GOT3 (cell line): ENCODE results near the gene CHD5.

Experiments
- DNase-seq: peaks from one replicate; lab custom pipeline; 2025; ENCODE audit warnings: mixed read lengths; lab: John Stamatoyannopoulos, UW

Gene CHD5

DNA sequence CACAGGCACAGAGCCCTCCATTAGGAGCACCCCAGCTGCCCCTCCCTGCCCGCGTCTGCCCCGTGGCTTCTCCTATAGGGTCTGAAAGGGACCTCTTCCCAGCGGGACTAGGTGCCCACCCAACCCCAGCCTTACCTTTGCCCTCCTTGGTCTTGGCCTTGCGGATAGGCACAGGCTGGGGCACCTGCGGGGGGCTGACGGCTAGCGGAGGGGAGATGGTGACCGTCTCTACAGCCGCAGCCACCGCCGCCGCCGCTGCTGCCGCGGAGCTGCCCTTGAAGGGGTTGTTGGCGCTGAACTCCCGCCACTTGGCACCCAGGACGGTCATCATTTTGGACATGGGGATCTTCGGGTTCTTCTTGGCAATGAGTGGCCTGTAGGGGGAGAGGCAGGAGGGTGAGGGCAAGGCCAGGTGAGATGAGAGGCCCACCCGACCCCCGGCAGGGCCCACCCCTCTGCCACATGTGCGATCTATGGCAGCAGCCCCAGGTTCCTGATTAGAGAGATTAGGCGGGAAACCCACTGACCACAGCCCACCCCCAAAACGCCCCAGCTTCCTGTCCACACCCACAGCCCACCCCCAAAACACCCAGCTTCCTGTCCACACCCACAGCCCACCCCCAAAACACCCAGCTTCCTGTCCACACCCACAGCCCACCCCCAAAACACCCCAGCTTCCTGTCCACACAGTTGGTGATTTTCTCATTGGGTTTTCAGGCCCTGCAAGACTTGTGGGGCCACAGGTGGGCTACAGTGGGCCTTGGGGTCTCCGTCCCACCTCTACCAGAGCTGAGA, 25.4 kb downstream of the CHD5 start:
- DNase-seq = no peak

DNA sequence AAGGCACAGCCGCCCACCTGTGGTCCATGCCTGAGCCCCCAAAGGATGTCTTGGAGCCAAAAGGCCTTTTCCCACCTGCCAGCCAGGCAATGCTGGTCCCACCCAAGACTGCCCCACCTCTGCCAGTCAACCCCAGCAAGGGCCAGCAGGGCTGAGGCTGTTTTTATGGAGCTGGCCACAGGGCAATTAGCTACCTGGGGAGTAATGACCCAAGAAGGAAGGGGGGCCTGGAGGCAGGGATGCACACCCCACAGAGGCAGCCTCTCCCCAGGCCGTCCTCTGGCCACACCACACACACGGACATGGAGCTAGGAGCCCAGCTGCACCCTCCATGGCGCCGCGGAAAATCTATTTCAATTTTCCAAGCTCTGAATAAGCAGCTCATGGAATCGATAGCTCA, 27.2 kb downstream of the CHD5 start:
- DNase-seq = no peak

DNA sequence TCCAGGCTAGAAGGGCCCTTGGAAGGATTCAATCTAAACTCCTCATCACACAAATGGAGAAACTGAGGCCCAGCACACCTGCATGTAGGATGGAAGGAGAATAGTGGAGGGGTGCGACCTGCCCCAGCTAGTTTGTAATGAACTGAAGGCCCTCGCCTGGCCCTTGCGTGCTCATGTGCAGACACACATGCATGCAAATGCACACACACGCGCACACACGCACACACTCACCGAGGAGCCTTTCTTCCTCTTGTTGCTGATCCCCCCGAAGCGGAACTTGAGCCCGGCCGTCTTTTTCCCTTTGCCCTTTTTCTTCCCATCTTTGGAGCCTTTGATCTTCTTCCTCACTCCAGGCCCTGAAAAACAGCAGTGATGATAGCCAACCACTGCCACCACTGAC, 27.9 kb downstream of the CHD5 start:
- no peak for DNase-seq

DNA sequence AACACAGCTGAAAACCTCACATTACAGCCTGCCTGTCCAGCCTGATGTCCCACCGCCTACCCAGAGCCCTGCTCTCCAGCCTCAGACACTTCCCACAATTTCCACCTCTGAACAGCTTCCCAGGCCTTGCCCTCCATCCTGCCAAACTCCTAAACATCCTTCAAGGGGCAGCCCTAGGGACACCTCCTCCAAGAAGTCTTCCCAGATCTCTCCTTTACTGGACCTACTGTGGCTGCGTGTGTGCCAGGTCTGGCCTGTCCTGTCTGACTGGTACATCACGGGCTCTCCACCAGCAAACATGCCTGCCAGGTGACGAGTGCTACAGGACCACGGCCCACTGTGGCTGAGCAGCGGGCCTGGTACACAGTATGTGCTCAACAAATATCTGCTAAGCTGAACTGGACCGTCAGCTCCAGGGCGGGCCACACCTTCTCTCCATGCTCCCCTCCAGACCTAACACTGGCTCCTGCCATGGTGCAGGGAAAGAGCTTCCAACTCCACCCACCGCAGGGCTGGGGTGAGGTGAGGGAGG, 28.8 kb downstream of the CHD5 start:
- no peak for DNase-seq

DNA sequence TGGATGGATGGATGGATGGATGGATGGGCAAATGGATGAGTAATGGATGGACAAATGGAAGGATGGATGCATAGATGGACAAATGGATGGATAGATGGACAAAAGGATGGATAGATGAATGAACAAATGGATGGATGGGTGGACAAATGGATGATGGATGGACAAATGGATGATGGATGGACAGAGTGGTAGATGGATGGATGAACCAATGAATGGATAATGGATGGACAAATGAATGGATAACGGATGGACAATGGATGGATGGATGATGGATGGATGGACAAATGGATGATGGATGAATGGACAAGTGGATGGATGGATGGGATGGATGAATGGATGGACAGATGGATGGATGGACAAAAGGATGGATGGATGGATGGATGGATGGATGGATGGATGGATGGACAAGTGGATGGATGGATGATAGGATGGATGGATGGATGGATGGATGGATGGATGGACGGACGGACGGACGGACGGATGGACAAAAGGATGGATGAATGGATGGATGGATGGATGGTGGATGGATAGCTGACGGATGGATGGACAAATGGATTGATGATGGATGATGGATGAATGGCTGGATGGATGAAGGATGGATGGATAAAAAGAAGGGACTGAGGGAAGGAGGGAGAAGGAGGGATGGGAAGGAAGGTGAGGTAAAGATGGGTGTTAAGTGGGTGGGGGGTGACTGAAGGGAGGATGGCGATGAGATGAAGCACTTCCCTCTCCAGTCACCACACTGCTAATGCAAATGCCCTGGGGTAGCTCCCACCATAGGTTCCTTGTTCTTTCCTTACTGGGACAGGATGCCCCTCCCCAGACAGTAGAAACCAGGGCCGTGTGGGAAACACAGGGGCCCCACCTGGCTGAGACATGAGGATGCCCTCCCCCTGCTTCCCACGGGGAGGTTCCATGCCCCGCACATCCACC, 29.8 kb downstream of the CHD5 start:
- DNase-seq = no peak

DNA sequence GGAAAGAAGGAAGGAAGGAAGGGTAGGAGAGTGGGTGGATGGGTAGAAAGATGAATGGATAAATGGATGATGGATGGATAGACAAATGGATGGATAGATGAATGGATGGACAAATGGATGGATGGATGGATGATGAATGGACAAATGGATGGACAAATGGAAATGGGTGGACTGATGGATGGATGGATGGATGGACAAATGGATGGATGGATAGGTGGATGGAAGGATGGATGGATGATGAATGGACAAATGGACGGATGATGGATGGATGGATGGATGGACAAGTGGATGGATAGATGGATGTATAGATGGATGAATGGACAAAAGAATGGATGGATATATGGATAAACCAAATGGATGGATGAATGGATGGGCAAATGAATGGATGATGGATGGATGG, 30.5 kb downstream of the CHD5 start:
- no peak for DNase-seq

DNA sequence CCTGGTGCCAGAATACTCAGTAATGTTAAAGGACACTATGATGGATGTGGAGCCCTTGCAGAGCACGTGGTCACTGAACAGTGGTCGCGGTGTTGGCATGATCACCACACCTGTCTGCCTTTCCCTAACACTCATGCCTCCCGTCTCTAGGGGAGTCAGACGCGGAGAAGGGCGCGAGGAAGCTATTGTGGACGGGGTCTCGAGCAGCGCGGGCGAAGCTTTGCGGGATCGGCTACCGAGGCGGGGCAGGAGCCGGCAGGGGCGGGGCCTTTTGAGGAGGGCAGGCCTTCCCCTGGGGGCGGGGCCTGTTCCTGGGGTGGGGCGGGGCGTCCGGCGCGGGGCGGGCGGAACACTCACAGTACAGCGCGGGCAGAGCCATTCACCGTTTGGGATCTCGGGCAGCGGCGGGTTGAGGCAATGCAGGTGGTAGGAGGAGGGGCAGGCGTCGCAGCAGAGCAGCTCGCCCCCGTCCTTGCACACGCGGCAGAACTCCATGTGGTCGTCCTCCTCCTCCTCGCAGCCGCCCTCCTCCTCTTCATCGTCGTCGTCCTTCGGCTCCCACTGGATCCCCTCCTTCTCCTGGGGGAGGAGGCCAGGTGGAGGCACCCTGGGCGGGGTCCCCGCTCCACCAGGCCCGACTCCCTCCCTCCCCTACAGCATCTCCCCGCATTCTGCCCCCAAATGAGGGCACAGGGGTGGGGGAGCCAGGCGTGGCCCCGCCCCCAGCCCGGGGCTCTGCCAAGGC, 31.5 kb downstream of the CHD5 start:
- no peak for DNase-seq

DNA sequence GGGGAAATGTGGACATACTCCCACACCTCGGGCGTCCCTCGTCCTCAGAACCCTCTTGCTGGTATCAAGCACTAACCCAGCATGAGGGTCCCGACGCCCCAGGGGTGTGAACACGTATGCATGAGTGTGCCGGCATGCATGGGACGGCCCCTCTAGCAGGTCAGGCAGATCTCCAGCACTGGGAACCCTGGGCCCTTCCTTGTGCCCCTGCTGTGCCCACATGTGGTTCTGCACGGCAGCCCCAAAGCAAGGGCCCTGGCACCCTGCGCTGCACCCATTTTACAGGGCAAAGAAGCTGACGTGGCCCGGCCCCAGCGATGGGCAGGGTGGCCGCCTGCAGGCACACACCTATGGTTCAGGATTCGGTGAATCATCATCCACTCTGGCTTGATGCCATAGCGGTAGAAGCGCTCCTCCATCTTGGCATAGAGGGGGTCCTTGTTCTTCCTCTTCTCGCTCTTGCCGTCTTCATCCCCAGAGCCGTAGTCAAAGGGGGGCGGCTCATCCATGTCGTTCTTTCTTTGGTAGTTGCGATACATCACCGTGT, 34.2 kb downstream of the CHD5 start:
- no peak for DNase-seq

DNA sequence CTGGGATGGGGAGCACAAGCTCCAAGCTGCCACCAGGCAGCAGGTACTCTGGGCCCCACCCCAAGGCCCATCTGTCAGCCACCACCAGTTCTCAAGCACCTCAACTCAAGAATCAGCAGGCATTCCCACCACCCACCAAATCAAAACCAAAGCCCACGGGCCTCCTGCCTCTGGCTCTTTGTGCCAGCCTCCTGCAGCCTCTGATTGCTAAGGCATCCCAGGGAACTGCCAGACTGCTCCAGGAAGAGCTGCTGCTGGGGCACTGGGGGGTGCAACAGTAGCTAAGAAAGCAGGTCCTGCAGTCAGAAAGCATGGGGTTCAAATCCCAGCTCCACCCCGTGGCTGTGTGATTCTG, 34.7 kb downstream of the CHD5 start:
- DNase-seq = no peak

DNA sequence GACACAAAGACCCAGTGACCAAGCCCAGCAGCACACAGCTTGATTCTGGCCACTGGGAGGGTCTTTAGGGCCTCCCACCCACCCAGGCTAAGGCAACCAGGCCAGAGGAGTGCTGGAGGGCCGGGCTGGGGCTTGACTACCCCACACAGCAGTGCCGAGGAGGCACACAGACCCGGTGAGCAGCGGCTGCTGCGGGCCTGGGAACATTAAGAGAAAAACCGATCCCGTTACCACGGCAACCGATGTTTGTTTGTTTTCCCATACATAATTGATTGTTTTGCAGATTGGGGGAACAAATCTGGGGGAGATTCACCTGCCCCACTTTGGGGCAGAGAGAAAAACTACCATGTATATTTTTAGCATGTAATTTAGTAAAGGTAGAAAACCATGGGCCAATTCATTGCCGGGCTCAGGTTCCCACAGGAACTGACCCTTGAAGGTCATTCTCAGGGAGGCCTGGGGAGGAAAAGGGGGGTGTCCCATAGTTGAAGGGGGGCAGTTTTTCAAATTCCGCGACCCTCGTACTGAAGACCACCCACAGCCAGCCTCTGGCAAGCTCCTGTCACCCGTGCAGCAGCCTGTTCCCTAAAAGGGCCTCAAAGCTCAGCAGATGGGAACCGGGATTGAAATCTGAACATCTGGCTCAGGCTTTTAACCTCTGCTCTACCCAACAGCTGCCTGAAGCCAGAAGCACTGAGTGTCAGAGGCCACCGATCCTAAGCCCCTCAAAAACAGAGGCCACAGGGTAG, 35.3 kb downstream of the CHD5 start:
- no peak for DNase-seq

DNA sequence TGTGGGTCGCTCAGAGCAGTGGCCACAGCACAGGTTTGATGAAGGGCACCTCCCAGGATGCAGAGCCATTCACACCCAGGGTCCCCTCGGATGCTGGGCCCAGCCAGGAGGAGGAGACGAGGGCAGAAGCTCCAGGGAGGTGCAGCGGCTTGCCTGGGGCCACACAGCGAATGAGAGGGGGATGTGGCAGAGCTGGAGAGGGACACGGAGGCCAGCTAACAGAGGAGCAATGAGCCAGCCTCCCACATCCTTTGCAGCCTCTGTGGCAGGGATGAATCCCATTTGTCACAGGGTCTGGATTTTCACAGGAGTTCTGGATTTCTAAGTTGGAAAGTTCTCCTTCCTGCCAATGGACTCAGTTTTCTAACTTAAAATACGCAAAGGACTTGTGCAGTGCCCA, 35.9 kb downstream of the CHD5 start:
- DNase-seq = no peak

DNA sequence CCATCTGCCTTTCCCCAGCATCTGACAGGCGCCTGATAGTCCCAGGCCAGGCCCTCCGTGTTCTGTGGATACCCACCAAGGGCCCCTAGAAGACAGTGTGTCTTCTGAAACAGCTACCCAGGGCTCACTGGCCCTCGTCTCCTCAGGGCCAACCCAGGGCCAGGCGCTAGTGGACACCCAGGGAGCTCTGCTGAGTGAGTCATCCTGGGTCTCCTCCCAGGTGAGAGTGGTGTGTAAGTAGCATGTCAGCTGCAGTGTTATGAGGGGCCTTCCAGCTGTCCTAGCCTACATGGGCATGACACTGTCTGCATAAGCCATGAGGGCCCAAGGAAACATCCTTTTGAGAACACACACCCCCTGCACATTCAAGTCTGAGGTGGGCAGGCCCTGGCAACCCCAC, 36.7 kb downstream of the CHD5 start:
- DNase-seq = no peak

DNA sequence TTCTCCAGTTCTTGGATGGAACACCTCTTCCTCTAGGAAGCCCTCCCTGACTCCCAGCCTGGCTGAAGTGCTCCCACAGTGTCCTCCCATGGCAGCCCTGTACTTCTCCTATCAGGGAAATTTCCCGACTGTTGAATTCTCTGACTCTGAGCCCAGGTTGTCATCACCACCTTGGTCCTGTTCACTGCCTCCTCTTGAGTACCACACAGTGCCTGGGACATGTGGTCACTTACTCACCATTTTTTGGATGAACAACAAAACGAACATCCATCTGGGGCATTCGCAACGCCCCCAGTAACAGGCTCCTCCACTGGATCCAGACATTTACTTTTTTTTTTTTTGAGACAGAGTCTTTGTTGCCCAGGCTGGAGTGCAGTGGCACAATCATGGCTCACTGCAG, 37.4 kb downstream of the CHD5 start:
- no peak for DNase-seq

DNA sequence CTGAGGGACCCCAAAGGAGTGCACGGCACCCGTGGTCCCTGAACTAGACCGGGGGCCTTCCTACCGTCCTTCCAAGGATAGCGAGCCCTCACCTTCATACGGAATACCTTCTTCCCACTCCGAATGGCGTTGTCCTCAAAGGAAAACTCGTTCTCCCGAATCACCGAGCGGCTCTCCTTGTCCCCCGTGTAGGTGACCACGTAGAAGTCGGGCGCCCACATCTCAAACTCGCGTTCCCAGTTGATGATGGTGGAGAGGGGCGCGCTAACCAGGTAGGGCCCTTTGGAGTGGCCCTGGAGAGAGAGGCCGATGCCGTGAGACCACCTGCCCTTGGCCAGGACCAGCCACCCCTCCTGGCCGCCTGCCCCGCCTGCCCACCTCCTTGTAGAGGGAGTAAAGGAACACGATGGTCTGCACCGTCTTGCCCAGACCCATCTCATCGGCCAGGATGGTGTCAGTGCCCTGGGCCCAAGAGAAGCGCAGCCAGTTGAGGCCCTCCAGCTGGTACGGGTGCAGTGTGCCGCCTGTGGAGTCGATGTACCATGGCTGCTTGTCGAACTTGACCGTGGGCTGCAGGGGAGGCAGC, 38.0 kb downstream of the CHD5 start:
- DNase-seq = no peak

DNA sequence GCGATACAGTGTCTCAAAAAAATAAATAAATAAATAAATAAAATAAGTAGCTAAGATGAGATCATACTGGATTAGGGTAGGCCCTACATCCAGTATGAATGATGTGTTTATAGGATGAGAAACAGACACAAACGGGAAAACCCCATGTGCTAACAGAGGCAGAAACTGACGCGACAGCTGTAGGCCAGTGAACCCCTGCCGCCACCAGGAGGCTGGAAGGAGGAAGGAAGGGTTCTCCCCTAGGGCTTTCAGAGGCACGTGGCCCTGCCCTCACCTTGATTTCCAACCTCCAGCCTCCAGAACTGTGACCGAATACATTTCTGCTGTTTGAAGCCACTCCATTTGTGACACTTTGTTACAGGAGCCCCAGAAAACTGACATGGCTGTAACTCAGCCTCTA, 38.5 kb downstream of the CHD5 start:
- no peak for DNase-seq

DNA sequence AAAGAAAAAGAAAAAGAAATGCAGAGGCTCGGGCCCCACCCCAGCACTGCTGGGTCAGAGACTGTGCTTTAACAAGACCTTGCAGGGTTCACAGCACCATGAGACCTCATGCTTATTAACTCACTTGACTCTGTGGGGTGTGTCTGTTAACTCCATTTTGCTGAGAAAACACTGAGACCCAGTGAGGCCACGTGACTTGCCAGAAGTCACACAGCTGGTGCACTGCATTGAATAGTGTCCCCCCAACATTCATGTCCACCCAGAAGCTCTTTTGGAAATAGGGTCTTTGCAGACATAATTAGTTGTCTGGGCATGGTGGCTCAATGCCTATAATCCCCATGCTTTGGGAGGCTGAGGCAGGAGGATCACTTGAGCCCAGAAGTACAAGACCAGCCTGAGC, 39.7 kb downstream of the CHD5 start:
- no peak for DNase-seq

DNA sequence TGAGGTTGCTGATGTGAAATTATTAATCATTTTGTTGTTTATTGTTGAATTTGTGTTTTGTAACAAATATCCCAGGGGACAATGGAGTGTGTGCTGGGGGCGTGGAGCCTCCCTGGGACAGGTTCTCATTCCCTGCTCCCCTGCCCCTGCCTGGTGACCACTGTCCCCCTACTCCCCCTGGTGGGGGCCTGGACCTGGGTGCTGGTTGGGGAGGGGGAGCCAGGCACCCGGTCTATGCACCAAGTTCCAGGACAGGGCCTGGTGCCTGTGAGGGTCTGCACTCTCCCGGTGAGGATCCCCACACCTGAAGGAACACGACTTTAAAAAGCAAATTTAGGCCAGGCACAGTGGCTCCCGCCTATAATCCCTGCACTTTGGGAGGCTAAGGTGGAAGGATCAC, 42.4 kb downstream of the CHD5 start:
- DNase-seq = no peak

DNA sequence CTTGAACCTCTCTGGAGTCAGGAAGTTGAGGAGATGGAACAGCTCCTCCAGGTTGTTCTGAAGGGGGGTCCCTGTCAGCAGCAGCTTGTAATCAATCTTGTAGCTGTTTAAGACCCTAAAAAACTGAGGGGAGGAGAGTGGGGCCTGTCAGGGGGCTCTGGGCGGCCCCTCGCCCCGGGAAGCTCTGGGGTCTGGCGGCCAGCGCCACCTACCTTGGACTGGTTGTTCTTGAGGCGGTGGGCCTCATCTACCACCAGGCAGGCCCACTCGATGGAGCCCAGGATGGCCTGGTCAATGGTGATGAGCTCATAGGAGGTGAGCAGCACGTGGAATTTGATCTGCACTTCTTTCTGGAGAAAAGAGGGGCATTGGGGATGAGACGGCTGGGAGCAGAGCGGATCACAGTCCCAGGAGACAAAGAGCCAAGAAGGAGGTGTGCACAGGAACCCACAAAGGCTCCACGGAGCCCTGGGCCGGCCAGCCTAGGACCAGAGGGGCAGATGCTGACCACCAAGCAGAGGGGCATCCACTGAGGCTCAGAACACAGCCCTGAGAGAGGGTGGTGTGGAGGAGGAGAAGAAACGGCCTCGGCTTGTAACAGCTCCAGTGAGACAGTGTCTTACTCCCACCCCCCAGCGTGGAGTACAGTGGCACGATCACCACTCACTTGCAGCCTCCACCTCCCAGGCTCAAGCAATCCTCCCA, 43.5 kb downstream of the CHD5 start:
- DNase-seq = no peak

DNA sequence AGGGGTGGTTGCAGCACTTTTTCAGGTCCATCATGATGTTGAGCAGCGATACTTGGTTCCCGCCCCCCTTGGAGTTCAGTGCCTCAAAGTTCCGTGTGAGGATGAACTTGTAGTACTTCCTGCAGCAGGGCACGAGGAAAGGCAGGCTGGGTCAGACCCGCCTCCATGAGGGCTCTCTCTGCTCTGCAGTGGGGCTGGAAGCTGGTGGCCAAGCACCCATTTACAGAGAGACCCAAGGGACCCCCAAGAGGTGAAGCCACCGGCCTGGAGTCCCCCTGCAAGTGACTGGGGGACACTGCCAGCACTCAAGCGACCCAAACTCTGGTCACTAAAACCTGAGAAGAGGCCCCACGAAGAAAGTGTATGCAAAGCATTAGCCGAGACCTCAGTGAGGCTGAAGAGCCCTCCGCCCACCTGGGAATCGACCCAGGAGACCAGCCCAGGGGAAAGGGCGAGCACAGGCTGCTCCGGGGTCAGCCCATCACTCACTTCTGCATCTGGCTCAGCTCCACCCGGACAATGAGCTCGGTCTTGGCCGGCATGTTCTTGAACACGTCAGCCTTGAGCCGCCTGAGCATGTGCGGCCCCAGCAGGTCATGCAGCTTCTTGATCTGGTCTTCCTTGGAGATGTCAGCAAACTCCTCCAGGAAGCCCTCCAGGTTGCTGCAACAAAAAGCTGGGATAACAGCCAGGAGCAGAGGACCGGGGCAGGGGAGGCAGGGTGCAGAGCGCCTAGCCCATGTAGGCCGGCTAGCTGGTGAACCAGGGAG, 45.2 kb downstream of the CHD5 start:
- no peak for DNase-seq

DNA sequence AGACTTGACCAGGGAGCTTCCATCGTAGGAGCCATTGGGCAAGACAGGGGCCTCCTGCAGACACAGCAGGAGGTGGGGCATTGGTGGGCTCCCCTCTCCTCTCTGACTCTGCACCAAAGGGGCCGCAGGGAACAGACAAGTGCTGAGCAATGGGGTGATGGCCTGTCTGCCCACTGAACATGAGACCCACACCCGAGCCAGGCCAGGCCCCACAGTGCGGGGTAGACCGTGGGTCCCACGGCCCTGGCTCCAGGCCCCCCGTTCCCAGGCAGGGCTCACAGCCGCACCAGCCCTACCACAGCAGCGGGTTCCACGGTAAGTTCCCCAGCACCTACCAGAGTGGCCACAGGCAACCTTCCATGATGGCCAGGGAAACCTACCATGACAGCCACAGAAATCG, 45.9 kb downstream of the CHD5 start:
- no peak for DNase-seq
